ENCODE results near the gene MAPT. TPM values are rescaled to one million over a fixed set of nuclear protein-coding genes. Genes with fewer than 3 reads are reported as not detected.

Gene MAPT
- total RNA-seq, 4 donors from 2014 or later: 1.7 to 2.3 (median 1.8) TPM

GRCh38 chr17:45896803-45897693 lies 2.7 kb downstream of the MAPT start:
- peaks cover 66% of the 10 kb centered on the region for H3K27me3 ChIP-seq
- in situ Hi-C loops (cut with MboI; ENCODE audit: low pct_ligation_motif_present in 1 of 4, low pct_unique_long_range_greater_than_20kb in 1 of 4, low sequenced_read_pairs in 3 of 4): no loop called here
- H3K27ac ChIP-seq: no peak overlapping the region
- 18% methylated on average over 63 of the region's 67 CpGs; no CpG with 5 or more reads in 1 of the 2 donors for WGBS, 2 donors (ENCODE audit: low coverage in 1 of 2)
- no peak overlapping the region for H3K4me3 ChIP-seq
- no peaks in the 10 kb centered on the region for H3K36me3 ChIP-seq
- no peaks in the 10 kb centered on the region for H3K9me3 ChIP-seq
- peaks cover 7 to 35% (median 20%) of the 10 kb centered on the region in 4 donors for H3K4me1 ChIP-seq
- DNase-seq: no peak
- TF ChIP-seq POLR2A (IDR thresholded peaks at IDR 0.05): no peak
- no peak for TF ChIP-seq EP300 (IDR thresholded peaks at IDR 0.05; ENCODE audit: low read depth)
- no peak for TF ChIP-seq CTCF (IDR thresholded peaks at IDR 0.05)
- no peak for TF ChIP-seq POLR2AphosphoS5 (IDR thresholded peaks at IDR 0.05)
- intact Hi-C loops (cut with DNase I; ENCODE audit: low total_unique reads): no loop called here

- peaks cover 67% of the 10 kb centered on the region for H3K27me3 ChIP-seq
- WGBS, 2 donors (ENCODE audit: low coverage in 1 of 2): 64% methylated on average over 2 of the region's 2 CpGs; no CpG with 5 or more reads in 1 of the 2 donors
- no peak overlapping the region for H3K27ac ChIP-seq
- H3K4me1 ChIP-seq: peaks cover 7 to 23% (median 14%) of the 10 kb centered on the region in 4 donors
- intact Hi-C loops (cut with DNase I; ENCODE audit: low total_unique reads): no loop called here
- H3K4me3 ChIP-seq: no peak overlapping the region
- in situ Hi-C loops (cut with MboI; ENCODE audit: low pct_ligation_motif_present in 1 of 4, low pct_unique_long_range_greater_than_20kb in 1 of 4, low sequenced_read_pairs in 3 of 4): no loop called here
- no peaks in the 10 kb centered on the region for H3K36me3 ChIP-seq
- TF ChIP-seq CTCF (IDR thresholded peaks at IDR 0.05): no peak
- TF ChIP-seq POLR2AphosphoS5 (IDR thresholded peaks at IDR 0.05): no peak
- no peak for TF ChIP-seq POLR2A (IDR thresholded peaks at IDR 0.05)
- TF ChIP-seq EP300 (IDR thresholded peaks at IDR 0.05; ENCODE audit: low read depth): no peak
- DNase-seq: no peak
- H3K9me3 ChIP-seq: no peaks in the 10 kb centered on the region
Measured at GRCh38 chr17:45900136-45900535, 5.8 kb downstream of the MAPT start.

GRCh38 chr17:45900723-45901415 lies 6.5 kb downstream of the MAPT start:
- Histone ChIP-seq H3K9me3 (no peaks in the 10 kb centered on the region), H3K4me1 (peaks cover 0 to 16% (median 7%) of the 10 kb centered on the region in 4 donors), H3K4me3 (no peak overlapping the region), H3K36me3 (no peaks in the 10 kb centered on the region), H3K27me3 (peaks cover 61% of the 10 kb centered on the region), H3K27ac (no peak overlapping the region)
- no peak for DNase-seq
- intact Hi-C loops (cut with DNase I; ENCODE audit: low total_unique reads): no loop called here
- no peak for TF ChIP-seq EP300 (IDR thresholded peaks at IDR 0.05; ENCODE audit: low read depth)
- no peak for TF ChIP-seq CTCF (IDR thresholded peaks at IDR 0.05)
- no peak for TF ChIP-seq POLR2A (IDR thresholded peaks at IDR 0.05)
- TF ChIP-seq POLR2AphosphoS5 (IDR thresholded peaks at IDR 0.05): no peak
- in situ Hi-C loops (cut with MboI; ENCODE audit: low pct_ligation_motif_present in 1 of 4, low pct_unique_long_range_greater_than_20kb in 1 of 4, low sequenced_read_pairs in 3 of 4): no loop called here
- 88 to 92% methylated on average over 6 to 13 of the region's 13 CpGs for WGBS, 2 donors (ENCODE audit: low coverage in 1 of 2)

GRCh38 chr17:45902892-45903346 lies 8.6 kb downstream of the MAPT start:
- H3K4me1 ChIP-seq: no peaks in the 10 kb centered on the region
- TF ChIP-seq EP300 (IDR thresholded peaks at IDR 0.05; ENCODE audit: low read depth) (no peak), CTCF (IDR thresholded peaks at IDR 0.05) (no peak), POLR2A (IDR thresholded peaks at IDR 0.05) (no peak), POLR2AphosphoS5 (IDR thresholded peaks at IDR 0.05) (no peak)
- in situ Hi-C loops (cut with MboI; ENCODE audit: low pct_ligation_motif_present in 1 of 4, low pct_unique_long_range_greater_than_20kb in 1 of 4, low sequenced_read_pairs in 3 of 4) (no loop called here), intact Hi-C loops (cut with DNase I; ENCODE audit: low total_unique reads) (no loop called here)
- H3K4me3 ChIP-seq: no peak overlapping the region
- H3K27me3 ChIP-seq: peaks cover 55% of the 10 kb centered on the region
- no peak overlapping the region for H3K27ac ChIP-seq
- no peaks in the 10 kb centered on the region for H3K9me3 ChIP-seq
- no peaks in the 10 kb centered on the region for H3K36me3 ChIP-seq
- DNase-seq: no peak
- WGBS, 2 donors (ENCODE audit: low coverage in 1 of 2): 45% methylated on average over 7 of the region's 7 CpGs; no CpG with 5 or more reads in 1 of the 2 donors
